Left colon (tissue), 2 donors: Measurements from ENCODE around the gene XPC. TPM values are rescaled to one million over a fixed set of nuclear protein-coding genes. Genes with fewer than 3 reads are reported as not detected.
A peak's percentile ranks its signal among the peaks of the same experiment; 100 is the strongest.
"Not testable (repeated sequence)": the region's sequence is repeated elsewhere in the genome, so short reads cannot be mapped to it uniquely, and the experiment has no call there.

Experiments used
- ATAC-seq: fragments of 200-7000 bp; cut with Tn5 transposase; one replicate; pipeline ENCODE4 v1.9.1; 2020; ENCODE audit warnings: mild to moderate bottlenecking, moderate library complexity
- DNase-seq, 2 donors: peaks; one replicate each; pipeline ENCODE4 v3.0.0-alpha.2; 2020
- intact Hi-C, 2 donors: fragments of 100-400 bp; cut with DNase I in 1 of 2; cut with micrococcal nuclease in 1 of 2; formaldehyde crosslinking; loops; one replicate each; pipeline versions ENCODE4 v1.11.2 to v1.14.0; 2022; cut with DNase I, micrococcal nuclease
- long read RNA-seq: library from polyadenylated mRNA; unstranded; transcript quantifications from one replicate; pipeline ENCODE4 v2.0.0, GENCODE V29; 2021
- total RNA-seq, 2 donors: library from RNA; stranded (reverse); fragmentation: NEBNext Ultra II Directional; extraction: Animal tissue kit (Norgen Biotek cat#: 25700); gene quantifications; one replicate each; pipeline ENCODE4 v1.2.1, GENCODE V29; 2021
- donor health status: DM: no; HTN: no; CAD: no.
- donor health status: DM: yes; HTN: yes; CAD: no.

XPC gene
- total RNA-seq, result 10 to 100 TPM; 19.7 to 22.4 TPM
- long read RNA-seq, transcript XPC-201 (16 exons, 3,832 nt), result major isoform, 10 of 54 reads
- long read RNA-seq, partial matches to known transcripts, result 31 of 54 reads
- long read RNA-seq, other reads (novel, unspliced or antisense), result 13 of 54 reads

GRCh38 chr3:14178247-14179113 is at the start of gene XPC, which contains the start of gene LSM3:
Gene XPC (minus strand): TSS chr3:14178601. CDS start chr3:14178568, 33 bp downstream.
Gene LSM3 (plus strand): TSS chr3:14178817. CDS start chr3:14178861, 44 bp downstream.
- intact Hi-C loops, result loop anchor here in 1 of 2 donors (5.0 to 10.0 kb wide), 2 partner anchors 51 to 284 kb away; partner anchors contain the start of gene TMEM43
- DNase-seq, result peak; percentile 96 to 98
- ATAC-seq, result peak; percentile 98

GRCh38 chr3:14227856-14228255 is 49.5 kb upstream of the XPC start:
- intact Hi-C loops, result no loop called here
- ATAC-seq (peak; percentile 89), DNase-seq (no peak)

- ATAC-seq, result peak; percentile 36
- intact Hi-C loops, DNase-seq: not testable (repeated sequence)
Measured at GRCh38 chr3:14226351-14226750, 48.0 kb upstream of the XPC start.

GRCh38 chr3:14225421-14225820 is 47.0 kb upstream of the XPC start:
- intact Hi-C loops, result no loop called here
- DNase-seq, result peak in 1 of 2 donors; percentile 43
- peak; percentile 79 for ATAC-seq

GRCh38 chr3:14224895-14225294 is 46.5 kb upstream of the XPC start:
- peak; percentile 13 for ATAC-seq
- intact Hi-C loops, result no loop called here
- DNase-seq, result no peak

GRCh38 chr3:14223595-14223994 is 45.2 kb upstream of the XPC start:
- intact Hi-C loops, result no loop called here
- no peak for DNase-seq
- no peak for ATAC-seq

GRCh38 chr3:14222900-14223594 is 44.6 kb upstream of the XPC start:
- no peak for DNase-seq
- no peak for ATAC-seq
- intact Hi-C loops, result no loop called here

GRCh38 chr3:14222457-14222856 is 44.1 kb upstream of the XPC start:
- intact Hi-C loops, result no loop called here
- no peak for DNase-seq
- no peak for ATAC-seq

- ATAC-seq, result no peak
- intact Hi-C loops, result no loop called here
- no peak for DNase-seq
Measured at GRCh38 chr3:14221902-14222301, 43.5 kb upstream of the XPC start.

- DNase-seq (no peak), ATAC-seq (no peak)
- intact Hi-C loops, result no loop called here
Measured at GRCh38 chr3:14220933-14221332, 42.5 kb upstream of the XPC start.

GRCh38 chr3:14218355-14218754 is 40.0 kb upstream of the XPC start:
- no peak for DNase-seq
- ATAC-seq, result no peak
- intact Hi-C loops, result no loop called here

- ATAC-seq (no peak), DNase-seq (no peak)
Measured at GRCh38 chr3:14216257-14217048, 38.1 kb upstream of the XPC start.

GRCh38 chr3:14214764-14215163 is 36.4 kb upstream of the XPC start:
- intact Hi-C loops, result no loop called here
- DNase-seq (no peak), ATAC-seq (peak; percentile 97)

More at GRCh38 chr3:14216257-14217048, 38.1 kb upstream of the XPC start:
- intact Hi-C loops, result no loop called here

- no peak for DNase-seq
- intact Hi-C loops, result no loop called here
- ATAC-seq, result no peak
Measured at GRCh38 chr3:14213066-14213774, 34.8 kb upstream of the XPC start.

GRCh38 chr3:14212032-14212431 is 33.6 kb upstream of the XPC start:
- DNase-seq, result no peak
- intact Hi-C loops, result no loop called here
- no peak for ATAC-seq

GRCh38 chr3:14211621-14212020 is 33.2 kb upstream of the XPC start:
- intact Hi-C loops, result no loop called here
- DNase-seq (no peak), ATAC-seq (no peak)

- ATAC-seq, result no peak
- intact Hi-C loops, result no loop called here
- DNase-seq, result no peak
Measured at GRCh38 chr3:14210843-14211594, 32.6 kb upstream of the XPC start.

- intact Hi-C loops, result no loop called here
- no peak for ATAC-seq
- no peak for DNase-seq
Measured at GRCh38 chr3:14210290-14210688, 31.9 kb upstream of the XPC start.
